HepG2 (cell line): ENCODE data around the gene SPOPL. TPM values are rescaled to one million over a fixed set of nuclear protein-coding genes. Genes with fewer than 3 reads are reported as not detected.

Experiments used
- FOXC1 ChIP-seq: sonication (generic); formaldehyde crosslinking; IDR thresholded peaks from 2 replicates; pipeline ENCODE4 v1.8.0; 2022; ENCODE audit warnings: mild to moderate bottlenecking, missing genetic modification reagents, borderline replicate concordance
- GTF3A ChIP-seq: sonication (generic); formaldehyde crosslinking; conservative IDR thresholded peaks from 2 replicates; pipeline ENCODE4 v1.4.0; 2020; ENCODE audit warnings: mild to moderate bottlenecking, missing genetic modification reagents
- KAT7 ChIP-seq: IDR thresholded peaks from 2 replicates; pipeline ENCODE4 v1.6.1; 2018; ENCODE audit warnings: borderline replicate concordance, missing compliant biosample characterization
- MED1 ChIP-seq: sonication (generic); formaldehyde crosslinking; IDR thresholded peaks from 2 replicates; pipeline ENCODE4 v1.4.0; 2020; ENCODE audit warnings: missing genetic modification reagents
- NFE2L2 ChIP-seq: fragments of 150-350 bp; IDR thresholded peaks from 2 replicates; pipeline ENCODE4 v1.6.1; 2014; ENCODE audit warnings: low read length
- NFRKB ChIP-seq: fragments of 450-650 bp; IDR thresholded peaks from 2 replicates; pipeline ENCODE4 v1.6.1; 2017
- POLR2AphosphoS5 ChIP-seq: IDR thresholded peaks from 2 replicates; pipeline ENCODE4 v1.6.1; 2012; ENCODE audit warnings: low read depth, low read length
- RBFOX2 ChIP-seq: fragments of 200-400 bp; formaldehyde crosslinking; IDR thresholded peaks from 2 replicates; pipeline ENCODE4 v1.6.1; 2017; ENCODE audit warnings: low read depth, mild to moderate bottlenecking, low read length
- SP5 ChIP-seq: IDR thresholded peaks from 2 replicates; pipeline ENCODE4 v1.6.1; 2016; ENCODE audit warnings: low read depth, borderline replicate concordance
- TBL1XR1 ChIP-seq: fragments of 150-350 bp; IDR thresholded peaks from 2 replicates; pipeline ENCODE4 v1.6.1; 2014; ENCODE audit warnings: borderline replicate concordance, low read length; ENCODE audit not compliant: partially characterized antibody
- ZNF274 ChIP-seq: sonication (generic); formaldehyde crosslinking; IDR thresholded peaks from 2 replicates; pipeline ENCODE4 v1.5.1; 2020; ENCODE audit warnings: mild to moderate bottlenecking, missing genetic modification reagents
- ZNF672 ChIP-seq: sonication (generic); formaldehyde crosslinking; IDR thresholded peaks from 2 replicates; pipeline ENCODE4 v1.8.1; 2022; ENCODE audit warnings: missing genetic modification reagents
- ZSCAN21 ChIP-seq: sonication (generic); formaldehyde crosslinking; IDR thresholded peaks from 2 replicates; pipeline ENCODE4 v1.8.0; 2022; ENCODE audit warnings: mild to moderate bottlenecking, missing genetic modification reagents, moderate library complexity, borderline replicate concordance
- polyA plus RNA-seq, 8 experiments: library from polyadenylated mRNA; depleted of rRNA in 3 of 8; stranded (reverse) in 7 of 8; unstranded in 1 of 8; fragments of >200 nt; fragmentation: Illumina TruSeq in 4 of 8; extraction: Trizol in 4 of 8; gene quantifications; 2 replicates each; pipeline versions ENCODE4 v1.2.1 to v1.2.3, GENCODE V29; 2011 to 2016; ENCODE audit warnings: low read depth in 4 of 8, missing spikeins in 1 of 8, mixed read lengths in 1 of 8; ENCODE audit not compliant: insufficient read depth in 1 of 8
- total RNA-seq, 5 experiments: library from RNA; depleted of rRNA; stranded (reverse); fragments of >200 nt; fragmentation: Illumina TruSeq; extraction: Trizol; gene quantifications; 2 replicates each; pipeline ENCODE4 v1.2.3, GENCODE V29; 2016; ENCODE audit warnings: low read depth in 1 of 5
- TF ChIP-seq, protein P1 (sequence below): sonication (generic); formaldehyde crosslinking; IDR thresholded peaks from 2 replicates; pipeline ENCODE4 v1.5.1; 2020; ENCODE audit warnings: mild to moderate bottlenecking, missing genetic modification reagents, moderate library complexity
- TF ChIP-seq, protein P2 (sequence below): sonication (generic); formaldehyde crosslinking; IDR thresholded peaks from 2 replicates; pipeline ENCODE4 v1.4.0; 2020; ENCODE audit warnings: missing genetic modification reagents
- TF ChIP-seq, protein P3 (sequence below): sonication (generic); formaldehyde crosslinking; IDR thresholded peaks from 2 replicates; pipeline ENCODE4 v1.4.0; 2020; ENCODE audit warnings: low read depth, missing genetic modification reagents
- TF ChIP-seq, protein P4 (sequence below): IDR thresholded peaks from 2 replicates; pipeline ENCODE4 v1.6.1; 2016; ENCODE audit warnings: mild to moderate bottlenecking

SPOPL gene
- total and polyA plus RNA-seq, 2 of the 13 experiments (the other 11 are each of a cell fraction or from before 2014, with no cell fraction given) = 12.6 to 51.6 TPM

DNA sequence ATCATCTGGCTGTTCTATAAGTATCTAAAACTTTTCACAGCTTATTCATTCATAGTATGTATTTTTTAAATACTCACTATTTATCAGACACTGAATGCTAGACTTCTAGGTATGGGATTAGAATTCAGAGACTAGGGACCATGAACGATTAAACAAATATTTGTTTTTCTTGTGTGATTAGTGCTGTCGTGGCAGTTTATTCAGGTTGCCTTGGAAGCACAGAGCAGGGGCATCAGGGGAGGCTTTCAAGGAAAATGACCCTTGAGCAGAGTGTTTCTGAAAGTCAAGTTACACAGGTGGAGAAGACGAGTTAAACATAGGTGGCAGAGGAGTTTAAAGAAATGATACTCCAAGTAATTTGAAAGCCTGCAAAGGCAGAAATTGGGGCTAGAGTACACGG is 5.7 kb downstream of the SPOPL start (continued):
- TF ChIP-seq, protein P1, sequence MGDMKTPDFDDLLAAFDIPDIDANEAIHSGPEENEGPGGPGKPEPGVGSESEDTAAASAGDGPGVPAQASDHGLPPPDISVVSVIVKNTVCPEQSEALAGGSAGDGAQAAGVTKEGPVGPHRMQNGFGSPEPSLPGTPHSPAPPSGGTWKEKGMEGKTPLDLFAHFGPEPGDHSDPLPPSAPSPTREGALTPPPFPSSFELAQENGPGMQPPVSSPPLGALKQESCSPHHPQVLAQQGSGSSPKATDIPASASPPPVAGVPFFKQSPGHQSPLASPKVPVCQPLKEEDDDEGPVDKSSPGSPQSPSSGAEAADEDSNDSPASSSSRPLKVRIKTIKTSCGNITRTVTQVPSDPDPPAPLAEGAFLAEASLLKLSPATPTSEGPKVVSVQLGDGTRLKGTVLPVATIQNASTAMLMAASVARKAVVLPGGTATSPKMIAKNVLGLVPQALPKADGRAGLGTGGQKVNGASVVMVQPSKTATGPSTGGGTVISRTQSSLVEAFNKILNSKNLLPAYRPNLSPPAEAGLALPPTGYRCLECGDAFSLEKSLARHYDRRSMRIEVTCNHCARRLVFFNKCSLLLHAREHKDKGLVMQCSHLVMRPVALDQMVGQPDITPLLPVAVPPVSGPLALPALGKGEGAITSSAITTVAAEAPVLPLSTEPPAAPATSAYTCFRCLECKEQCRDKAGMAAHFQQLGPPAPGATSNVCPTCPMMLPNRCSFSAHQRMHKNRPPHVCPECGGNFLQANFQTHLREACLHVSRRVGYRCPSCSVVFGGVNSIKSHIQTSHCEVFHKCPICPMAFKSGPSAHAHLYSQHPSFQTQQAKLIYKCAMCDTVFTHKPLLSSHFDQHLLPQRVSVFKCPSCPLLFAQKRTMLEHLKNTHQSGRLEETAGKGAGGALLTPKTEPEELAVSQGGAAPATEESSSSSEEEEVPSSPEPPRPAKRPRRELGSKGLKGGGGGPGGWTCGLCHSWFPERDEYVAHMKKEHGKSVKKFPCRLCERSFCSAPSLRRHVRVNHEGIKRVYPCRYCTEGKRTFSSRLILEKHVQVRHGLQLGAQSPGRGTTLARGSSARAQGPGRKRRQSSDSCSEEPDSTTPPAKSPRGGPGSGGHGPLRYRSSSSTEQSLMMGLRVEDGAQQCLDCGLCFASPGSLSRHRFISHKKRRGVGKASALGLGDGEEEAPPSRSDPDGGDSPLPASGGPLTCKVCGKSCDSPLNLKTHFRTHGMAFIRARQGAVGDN (CRISPR knock-in tag) = no peak
- no peak for TF ChIP-seq ZNF274 (CRISPR knock-in tag)
- TF ChIP-seq NFRKB = no peak
- TF ChIP-seq SP5 (CRISPR knock-in tag) = no peak
- peak; percentile 47; the same call in 1 of the 2 replicates for TF ChIP-seq MED1 (CRISPR knock-in tag)
- TF ChIP-seq TBL1XR1 = peak; percentile 45
- no peak for TF ChIP-seq RBFOX2
- TF ChIP-seq FOXC1 (CRISPR knock-in tag) = no peak
- TF ChIP-seq, protein P2, sequence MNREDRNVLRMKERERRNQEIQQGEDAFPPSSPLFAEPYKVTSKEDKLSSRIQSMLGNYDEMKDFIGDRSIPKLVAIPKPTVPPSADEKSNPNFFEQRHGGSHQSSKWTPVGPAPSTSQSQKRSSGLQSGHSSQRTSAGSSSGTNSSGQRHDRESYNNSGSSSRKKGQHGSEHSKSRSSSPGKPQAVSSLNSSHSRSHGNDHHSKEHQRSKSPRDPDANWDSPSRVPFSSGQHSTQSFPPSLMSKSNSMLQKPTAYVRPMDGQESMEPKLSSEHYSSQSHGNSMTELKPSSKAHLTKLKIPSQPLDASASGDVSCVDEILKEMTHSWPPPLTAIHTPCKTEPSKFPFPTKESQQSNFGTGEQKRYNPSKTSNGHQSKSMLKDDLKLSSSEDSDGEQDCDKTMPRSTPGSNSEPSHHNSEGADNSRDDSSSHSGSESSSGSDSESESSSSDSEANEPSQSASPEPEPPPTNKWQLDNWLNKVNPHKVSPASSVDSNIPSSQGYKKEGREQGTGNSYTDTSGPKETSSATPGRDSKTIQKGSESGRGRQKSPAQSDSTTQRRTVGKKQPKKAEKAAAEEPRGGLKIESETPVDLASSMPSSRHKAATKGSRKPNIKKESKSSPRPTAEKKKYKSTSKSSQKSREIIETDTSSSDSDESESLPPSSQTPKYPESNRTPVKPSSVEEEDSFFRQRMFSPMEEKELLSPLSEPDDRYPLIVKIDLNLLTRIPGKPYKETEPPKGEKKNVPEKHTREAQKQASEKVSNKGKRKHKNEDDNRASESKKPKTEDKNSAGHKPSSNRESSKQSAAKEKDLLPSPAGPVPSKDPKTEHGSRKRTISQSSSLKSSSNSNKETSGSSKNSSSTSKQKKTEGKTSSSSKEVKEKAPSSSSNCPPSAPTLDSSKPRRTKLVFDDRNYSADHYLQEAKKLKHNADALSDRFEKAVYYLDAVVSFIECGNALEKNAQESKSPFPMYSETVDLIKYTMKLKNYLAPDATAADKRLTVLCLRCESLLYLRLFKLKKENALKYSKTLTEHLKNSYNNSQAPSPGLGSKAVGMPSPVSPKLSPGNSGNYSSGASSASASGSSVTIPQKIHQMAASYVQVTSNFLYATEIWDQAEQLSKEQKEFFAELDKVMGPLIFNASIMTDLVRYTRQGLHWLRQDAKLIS (CRISPR knock-in tag) = no peak
- no peak for TF ChIP-seq GTF3A
- no peak for TF ChIP-seq KAT7 (CRISPR knock-in tag)
- TF ChIP-seq, protein P3, sequence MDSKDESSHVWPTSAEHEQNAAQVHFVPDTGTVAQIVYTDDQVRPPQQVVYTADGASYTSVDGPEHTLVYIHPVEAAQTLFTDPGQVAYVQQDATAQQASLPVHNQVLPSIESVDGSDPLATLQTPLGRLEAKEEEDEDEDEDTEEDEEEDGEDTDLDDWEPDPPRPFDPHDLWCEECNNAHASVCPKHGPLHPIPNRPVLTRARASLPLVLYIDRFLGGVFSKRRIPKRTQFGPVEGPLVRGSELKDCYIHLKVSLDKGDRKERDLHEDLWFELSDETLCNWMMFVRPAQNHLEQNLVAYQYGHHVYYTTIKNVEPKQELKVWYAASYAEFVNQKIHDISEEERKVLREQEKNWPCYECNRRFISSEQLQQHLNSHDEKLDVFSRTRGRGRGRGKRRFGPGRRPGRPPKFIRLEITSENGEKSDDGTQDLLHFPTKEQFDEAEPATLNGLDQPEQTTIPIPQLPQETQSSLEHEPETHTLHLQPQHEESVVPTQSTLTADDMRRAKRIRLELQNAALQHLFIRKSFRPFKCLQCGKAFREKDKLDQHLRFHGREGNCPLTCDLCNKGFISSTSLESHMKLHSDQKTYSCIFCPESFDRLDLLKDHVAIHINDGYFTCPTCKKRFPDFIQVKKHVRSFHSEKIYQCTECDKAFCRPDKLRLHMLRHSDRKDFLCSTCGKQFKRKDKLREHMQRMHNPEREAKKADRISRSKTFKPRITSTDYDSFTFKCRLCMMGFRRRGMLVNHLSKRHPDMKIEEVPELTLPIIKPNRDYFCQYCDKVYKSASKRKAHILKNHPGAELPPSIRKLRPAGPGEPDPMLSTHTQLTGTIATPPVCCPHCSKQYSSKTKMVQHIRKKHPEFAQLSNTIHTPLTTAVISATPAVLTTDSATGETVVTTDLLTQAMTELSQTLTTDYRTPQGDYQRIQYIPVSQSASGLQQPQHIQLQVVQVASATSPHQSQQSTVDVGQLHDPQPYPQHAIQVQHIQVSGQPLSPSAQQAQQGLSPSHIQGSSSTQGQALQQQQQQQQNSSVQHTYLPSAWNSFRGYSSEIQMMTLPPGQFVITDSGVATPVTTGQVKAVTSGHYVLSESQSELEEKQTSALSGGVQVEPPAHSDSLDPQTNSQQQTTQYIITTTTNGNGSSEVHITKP (CRISPR knock-in tag) = no peak
- TF ChIP-seq POLR2AphosphoS5 = no peak
- TF ChIP-seq, protein P4, sequence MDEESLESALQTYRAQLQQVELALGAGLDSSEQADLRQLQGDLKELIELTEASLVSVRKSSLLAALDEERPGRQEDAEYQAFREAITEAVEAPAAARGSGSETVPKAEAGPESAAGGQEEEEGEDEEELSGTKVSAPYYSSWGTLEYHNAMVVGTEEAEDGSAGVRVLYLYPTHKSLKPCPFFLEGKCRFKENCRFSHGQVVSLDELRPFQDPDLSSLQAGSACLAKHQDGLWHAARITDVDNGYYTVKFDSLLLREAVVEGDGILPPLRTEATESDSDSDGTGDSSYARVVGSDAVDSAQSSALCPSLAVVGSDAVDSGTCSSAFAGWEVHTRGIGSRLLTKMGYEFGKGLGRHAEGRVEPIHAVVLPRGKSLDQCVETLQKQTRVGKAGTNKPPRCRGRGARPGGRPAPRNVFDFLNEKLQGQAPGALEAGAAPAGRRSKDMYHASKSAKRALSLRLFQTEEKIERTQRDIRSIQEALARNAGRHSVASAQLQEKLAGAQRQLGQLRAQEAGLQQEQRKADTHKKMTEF = no peak
- TF ChIP-seq ZSCAN21 (CRISPR knock-in tag) = no peak
- no peak for TF ChIP-seq ZNF672 (CRISPR knock-in tag)
- TF ChIP-seq NFE2L2 = no peak
